Small intestine (tissue), 7 donors: ENCODE data around the gene SLC51B. TPM values are rescaled to one million over a fixed set of nuclear protein-coding genes. Genes with fewer than 3 reads are reported as not detected.
"Not testable (repeated sequence)": the region's sequence is repeated elsewhere in the genome, so short reads cannot be mapped to it uniquely, and the experiment has no call there.

Experiments
- DNase-seq, 2 donors: peaks; one replicate each; pipeline versions ENCODE4 v3.0.0 to v3.0.0-alpha.2; 2013
- FAIRE-seq: peaks from 2 replicates; lab custom pipeline; 2012; peaks lifted over from hg19 to GRCh38; lab: Jason Lieb, UNC
- H3K27ac ChIP-seq, 3 donors: one replicate each; pipeline ENCODE4 v1.5.1; 2013; ENCODE audit warnings: low read length in 2 of 3, mild to moderate bottlenecking in 2 of 3, control low read depth in 1 of 3, inconsistent platforms in 1 of 3, low read depth in 1 of 3, moderate library complexity in 1 of 3
- H3K27me3 ChIP-seq, 3 donors: one replicate each; pipeline ENCODE4 v1.6.1; 2013; ENCODE audit warnings: low read length in 3 of 3, inconsistent platforms in 1 of 3; ENCODE audit not compliant: control insufficient read depth in 3 of 3, insufficient read depth in 3 of 3
- H3K36me3 ChIP-seq, 3 donors: one replicate each; pipeline ENCODE4 v1.6.1; 2013; ENCODE audit warnings: low read length in 3 of 3, inconsistent platforms in 1 of 3, low read depth in 1 of 3, mild to moderate bottlenecking in 1 of 3, moderate library complexity in 1 of 3; ENCODE audit not compliant: control insufficient read depth in 3 of 3, insufficient read depth in 2 of 3
- H3K4me1 ChIP-seq, 3 donors: one replicate each; pipeline ENCODE4 v1.6.1; 2013; ENCODE audit warnings: low read length in 2 of 3, inconsistent platforms in 1 of 3, low read depth in 1 of 3, mild to moderate bottlenecking in 1 of 3, moderate library complexity in 1 of 3; ENCODE audit not compliant: control insufficient read depth in 3 of 3, insufficient read depth in 2 of 3
- H3K4me3 ChIP-seq, 3 donors: one replicate each; pipeline ENCODE4 v1.5.1; 2013; ENCODE audit warnings: low read length in 3 of 3, control low read depth in 1 of 3, inconsistent platforms in 1 of 3, low read depth in 1 of 3, mild to moderate bottlenecking in 1 of 3, moderate library complexity in 1 of 3
- H3K9me3 ChIP-seq, 2 donors: one replicate each; pipeline ENCODE4 v1.6.1; 2013; ENCODE audit warnings: low read depth in 1 of 2, low read length in 1 of 2; ENCODE audit not compliant: control insufficient read depth in 2 of 2, insufficient read depth in 1 of 2
- WGBS, 3 donors: extraction: QIAGEN DNeasy Blood & Tissue Kit; methylation state at CpG; one replicate each; pipeline ENCODE4 v1.1.7; 2013; 5-methylcytosine and 5-hydroxymethylcytosine counted together
- polyA plus RNA-seq, 4 donors: library from polyadenylated mRNA; stranded (reverse) in 3 of 4; unstranded in 1 of 4; fragments of 200-250 nt in 3 of 4; fragments of 120-200 nt in 1 of 4; gene quantifications; one replicate each; pipeline versions ENCODE4 v1.2.1 to v1.2.3, GENCODE V29; 2013
- donor health status: healthy with polysubstance abuse.
- donor health status: control.
- donor health status: control.
- donor health status: Bipolar disorder and iron deficiency.
- donor health status: healthy.

Gene SLC51B
- polyA plus RNA-seq, 4 donors, result 23.5 to 258 (median 162) TPM

DNA sequence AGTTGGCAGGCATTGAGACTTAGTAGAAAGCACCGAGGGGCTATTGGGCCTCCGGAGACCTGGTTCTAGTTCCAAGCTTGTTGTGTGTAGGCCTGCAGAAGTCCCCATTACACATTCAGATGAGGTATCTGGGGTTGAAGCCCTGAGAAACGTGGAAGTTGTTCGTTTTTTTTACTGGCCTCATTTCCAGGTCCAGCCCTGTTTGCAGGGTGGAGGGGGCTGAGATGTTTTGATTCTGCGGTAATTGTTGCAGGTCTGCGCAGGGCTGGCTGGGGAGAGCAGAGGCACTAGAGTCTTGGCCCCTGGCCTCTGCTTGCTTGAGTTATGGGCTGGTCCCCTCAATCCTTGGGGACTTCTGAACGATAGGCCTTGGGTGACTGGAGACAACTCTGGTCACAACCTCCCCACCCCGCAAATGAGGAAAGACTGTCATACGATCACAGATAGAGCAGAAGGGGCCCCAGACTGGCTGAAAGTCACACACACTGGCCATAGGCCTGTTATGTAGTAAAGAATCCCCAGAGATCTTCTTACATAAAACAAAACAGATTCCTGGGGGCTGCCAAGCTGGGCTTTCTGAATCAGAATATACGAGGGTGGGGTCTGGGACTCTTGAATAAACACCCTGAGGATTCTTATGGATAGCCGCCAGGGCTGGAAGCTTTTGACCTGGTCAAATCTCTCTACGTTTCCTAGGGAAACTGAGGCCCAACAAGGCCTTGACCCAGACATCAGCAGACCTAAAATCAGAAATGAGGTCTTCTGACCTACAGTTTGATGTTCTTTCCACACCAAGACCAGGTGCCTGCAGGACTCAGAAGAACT is 47.0 kb downstream of the SLC51B start:
- Histone ChIP-seq H3K27me3 (no peaks in the 10 kb centered on the region), H3K9me3 (no peaks in the 10 kb centered on the region), H3K4me1 (peaks cover 0 to 81% (median 23%) of the 10 kb centered on the region in 3 donors), H3K4me3 (no peak overlapping the region), H3K27ac (peak overlapping the region in 1 of 3 donors; percentile 31), H3K36me3 (peaks cover 0 to 32% (median 0%) of the 10 kb centered on the region in 3 donors)
- WGBS, 3 donors, result 75 to 89% (median 89%) methylated on average over 12 of the region's 12 CpGs
- FAIRE-seq (no peak), DNase-seq (peak in 1 of 2 donors; percentile 30)

DNA sequence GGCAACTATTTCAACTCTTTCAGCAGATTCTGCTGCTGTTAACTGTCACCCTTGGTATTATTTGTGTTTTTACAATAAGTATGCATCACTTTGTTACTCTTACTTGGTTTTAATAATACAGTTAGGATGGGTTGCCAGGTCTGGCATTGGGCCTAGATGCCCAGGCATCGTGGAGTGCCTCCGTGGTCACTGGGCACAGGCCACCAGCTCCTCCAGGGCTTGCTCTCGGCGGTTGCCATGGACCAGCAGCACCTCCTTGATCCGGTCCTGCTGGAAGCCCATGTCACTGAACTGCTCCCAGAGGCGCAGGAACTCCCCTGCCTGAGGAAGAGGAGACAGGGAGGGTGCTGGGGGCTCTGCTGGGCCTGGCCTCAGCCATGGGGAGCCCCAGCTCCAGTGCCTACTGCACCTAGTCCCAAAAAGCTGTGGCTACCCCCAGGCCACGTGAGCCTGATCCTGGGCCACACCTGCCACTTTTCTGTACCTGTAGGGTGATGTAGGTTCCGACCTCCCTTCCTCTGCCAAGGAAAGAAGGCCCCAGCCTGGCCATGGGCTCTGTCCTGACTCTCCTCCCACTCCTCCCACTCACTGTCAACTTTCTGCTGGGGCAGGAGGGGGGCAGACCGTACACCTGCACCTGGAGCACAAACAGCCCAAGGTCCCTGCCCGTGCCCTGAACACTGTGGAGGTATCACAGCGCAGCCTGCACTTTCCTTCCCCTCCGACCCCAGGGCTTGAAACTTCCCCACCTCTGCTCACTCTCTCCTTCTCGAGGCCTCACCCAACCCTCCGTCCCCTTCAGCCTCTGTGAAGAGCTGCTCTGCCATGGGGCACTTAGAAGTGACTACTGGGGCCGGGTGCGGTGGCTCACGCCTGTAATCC is 48.0 kb downstream of the SLC51B start:
- Histone ChIP-seq H3K36me3 (peaks cover 0 to 41% (median 2%) of the 10 kb centered on the region in 3 donors), H3K4me3 (no peak overlapping the region), H3K27ac (peak overlapping the region in 1 of 3 donors; percentile 7), H3K27me3 (no peaks in the 10 kb centered on the region), H3K9me3 (no peaks in the 10 kb centered on the region), H3K4me1 (peaks cover 0 to 71% (median 19%) of the 10 kb centered on the region in 3 donors)
- WGBS, 3 donors, result 92 to 94% (median 92%) methylated on average over 16 to 17 of the region's 17 CpGs
- no peak for FAIRE-seq
- DNase-seq, result no peak

DNA sequence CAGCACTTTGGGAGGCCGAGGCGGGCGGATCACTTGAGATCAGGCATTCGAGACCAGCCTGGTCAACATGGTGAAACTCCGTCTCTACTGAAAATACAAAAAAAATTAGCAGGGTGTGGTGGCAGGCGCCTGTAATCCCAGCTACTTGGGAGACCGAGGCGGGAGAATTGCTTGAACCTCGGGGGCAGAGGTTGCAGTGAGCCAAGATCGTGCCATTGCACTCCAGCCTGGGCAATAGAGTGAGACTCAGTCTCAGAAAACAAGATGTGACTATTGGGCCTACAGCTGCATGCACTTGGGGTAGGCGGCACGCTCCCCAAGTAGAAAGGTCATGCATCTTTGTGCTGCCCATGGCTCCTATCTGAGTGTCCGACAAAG is 48.6 kb downstream of the SLC51B start:
- WGBS, 3 donors, result 75 to 90% (median 79%) methylated on average over 13 of the region's 13 CpGs
- H3K36me3 ChIP-seq, result peaks cover under 1 to 45% (median 6%) of the 10 kb centered on the region in 3 donors
- peak overlapping the region in 2 of 3 donors; percentile 58 to 72 for H3K27ac ChIP-seq
- H3K4me1 ChIP-seq, result peaks cover 0 to 65% (median 16%) of the 10 kb centered on the region in 3 donors
- not testable (repeated sequence) for H3K4me3 ChIP-seq, H3K9me3 ChIP-seq, H3K27me3 ChIP-seq, DNase-seq, FAIRE-seq

DNA sequence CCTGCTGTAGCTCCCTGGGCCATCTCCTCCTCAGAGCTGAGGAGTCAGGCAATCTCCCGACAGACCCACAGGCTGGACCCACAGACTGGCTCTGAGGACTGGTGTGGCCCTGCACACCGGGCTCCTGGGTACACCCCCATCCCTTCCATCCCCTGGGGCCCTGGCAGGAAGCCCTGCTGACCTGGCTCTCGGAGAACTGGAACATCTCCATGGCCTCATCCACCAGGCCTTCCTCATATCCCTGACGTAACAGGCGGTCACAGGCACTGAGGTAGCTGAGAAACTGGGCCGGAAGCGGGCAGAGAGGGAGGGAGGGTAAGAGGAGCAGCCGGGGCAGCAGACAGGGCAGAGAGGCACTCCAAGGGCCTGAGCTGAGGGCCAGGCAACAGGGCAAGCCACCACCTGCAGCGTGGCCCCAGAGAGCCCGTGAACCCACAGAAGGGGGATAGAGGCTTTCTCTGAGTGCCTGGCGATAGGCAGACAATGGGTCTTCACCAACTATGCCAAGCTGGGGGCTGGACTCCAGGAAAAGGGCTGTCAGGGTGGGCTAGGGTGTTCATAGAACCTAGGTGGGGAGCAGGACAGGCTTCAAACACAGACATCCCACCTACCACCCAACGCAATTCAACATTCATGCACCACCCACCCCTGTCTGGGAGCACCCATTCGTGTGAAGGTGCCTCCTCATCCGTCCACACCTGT is 49.3 kb downstream of the SLC51B start:
- Histone ChIP-seq H3K4me1 (peaks cover 0 to 58% (median 12%) of the 10 kb centered on the region in 3 donors), H3K4me3 (no peak overlapping the region), H3K9me3 (no peaks in the 10 kb centered on the region), H3K36me3 (peaks cover 3 to 52% (median 6%) of the 10 kb centered on the region in 3 donors), H3K27me3 (no peaks in the 10 kb centered on the region), H3K27ac (peak overlapping the region in 2 of 3 donors; percentile 58 to 72)
- WGBS, 3 donors, result 65 to 81% (median 69%) methylated on average over 14 of the region's 14 CpGs
- FAIRE-seq (no peak), DNase-seq (peak; percentile 41 to 47)

DNA sequence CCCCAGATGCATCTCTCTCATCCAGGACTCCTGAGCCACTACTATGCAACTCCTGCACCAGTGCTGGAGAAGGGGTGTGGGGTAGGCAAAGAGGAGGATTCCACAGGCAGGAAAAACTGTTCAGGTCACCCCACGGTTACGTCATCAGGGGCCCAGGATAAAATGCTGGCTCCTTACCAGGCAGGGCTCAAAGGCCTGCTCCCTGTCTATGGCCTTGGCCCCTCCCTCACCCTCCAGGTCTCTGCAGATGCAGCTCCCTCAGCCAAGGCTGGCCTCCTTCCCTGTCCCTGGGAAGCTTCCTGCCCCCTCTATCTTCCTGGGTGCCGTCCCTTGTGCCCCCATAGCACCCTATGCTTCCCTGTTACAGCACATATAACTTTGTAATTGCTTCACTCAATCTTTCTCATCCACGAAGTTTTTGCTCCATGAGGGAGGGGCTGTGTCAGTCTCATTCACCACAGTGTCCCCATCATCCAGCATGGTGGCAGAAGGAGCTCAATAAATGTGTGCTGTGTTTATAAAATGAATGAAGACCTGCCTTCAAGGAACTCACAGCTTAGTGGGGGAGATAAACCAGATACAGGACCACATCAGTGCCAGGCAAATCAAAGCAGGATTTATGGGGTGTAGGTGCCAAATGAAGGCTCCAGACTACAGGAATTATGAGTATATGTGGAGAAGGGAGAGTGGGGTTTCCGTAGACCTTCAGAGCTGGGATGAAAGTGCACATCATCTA is 50.0 kb downstream of the SLC51B start:
- peaks cover 3 to 56% (median 6%) of the 10 kb centered on the region in 3 donors for H3K36me3 ChIP-seq
- H3K4me3 ChIP-seq, result no peak overlapping the region
- H3K9me3 ChIP-seq, result no peaks in the 10 kb centered on the region
- peak overlapping the region in 2 of 3 donors; percentile 58 to 72 for H3K27ac ChIP-seq
- no peak for FAIRE-seq
- peaks cover 0 to 51% (median 10%) of the 10 kb centered on the region in 3 donors for H3K4me1 ChIP-seq
- no peaks in the 10 kb centered on the region for H3K27me3 ChIP-seq
- WGBS, 3 donors, result 18 to 56% (median 39%) methylated on average over 5 of the region's 5 CpGs
- DNase-seq, result peak; percentile 86

DNA sequence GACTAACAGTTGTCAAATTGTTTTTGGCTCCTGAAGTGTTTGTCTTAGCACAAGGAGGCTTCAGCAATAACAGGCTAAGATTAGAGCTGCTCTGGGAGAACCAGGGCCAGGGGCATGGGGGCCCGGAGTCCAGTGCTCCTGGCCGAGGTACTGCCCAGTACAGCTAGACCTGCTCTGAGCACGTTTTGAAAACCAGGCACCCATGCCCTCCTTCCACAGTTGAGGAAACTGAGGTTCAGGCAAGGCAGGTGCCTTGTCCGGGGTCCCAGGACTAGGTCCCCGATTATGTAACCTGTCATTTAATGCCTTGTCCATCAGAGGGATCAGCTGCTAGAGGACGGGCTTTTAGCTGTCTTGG is 50.5 kb downstream of the SLC51B start:
- peak overlapping the region in 1 of 3 donors; percentile 72 for H3K27ac ChIP-seq
- WGBS, 3 donors, result 83 to 90% (median 85%) methylated on average over 6 of the region's 6 CpGs
- peaks cover 0 to 46% (median 9%) of the 10 kb centered on the region in 3 donors for H3K4me1 ChIP-seq
- FAIRE-seq, result no peak
- H3K4me3 ChIP-seq, result no peak overlapping the region
- H3K9me3 ChIP-seq, result no peaks in the 10 kb centered on the region
- peaks cover 3 to 56% (median 6%) of the 10 kb centered on the region in 3 donors for H3K36me3 ChIP-seq
- DNase-seq, result no peak
- H3K27me3 ChIP-seq, result no peaks in the 10 kb centered on the region

DNA sequence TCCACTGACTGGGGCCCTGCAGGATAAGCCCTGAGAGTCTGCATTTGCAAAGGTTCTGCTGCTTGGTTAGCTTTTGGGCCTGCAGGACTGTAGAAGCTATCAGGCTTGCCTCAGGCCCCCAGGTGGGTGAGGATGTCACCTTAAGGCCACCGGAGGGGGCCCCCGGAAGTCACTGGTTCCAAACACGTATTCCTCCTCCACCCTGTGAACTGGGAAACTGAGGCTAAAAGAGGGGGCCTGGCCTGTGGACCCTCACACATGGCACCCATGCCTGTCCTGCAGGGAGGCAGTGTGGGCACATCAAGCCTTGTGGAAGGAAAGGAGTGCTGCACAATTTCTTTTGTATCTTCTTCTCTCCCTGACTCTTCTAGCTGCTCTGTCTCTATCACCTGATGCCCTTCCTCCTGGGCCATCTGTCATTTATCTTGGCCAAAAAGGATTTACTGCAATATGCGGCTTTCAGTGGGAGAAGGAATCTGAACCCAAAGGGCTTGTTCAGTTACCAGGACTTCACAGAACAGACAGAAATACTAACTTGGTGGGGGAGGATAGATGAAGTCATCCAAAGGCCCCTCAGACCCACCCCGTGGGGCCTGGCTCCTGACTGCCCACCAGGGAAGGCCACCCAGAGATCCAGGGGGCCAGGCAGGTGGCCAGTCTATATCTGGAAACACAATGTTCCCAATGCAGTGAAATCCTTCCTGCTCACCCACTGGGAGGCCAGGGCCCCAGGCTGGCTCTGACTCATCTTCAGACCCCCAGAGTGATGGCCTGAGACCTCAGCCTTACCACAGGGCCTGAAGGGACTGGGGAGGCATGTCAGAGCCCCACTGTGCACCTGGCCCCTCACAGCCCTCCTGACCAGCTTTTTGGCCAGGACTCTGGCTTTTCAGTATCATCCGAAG is 51.5 kb downstream of the SLC51B start:
- H3K4me3 ChIP-seq, result no peak overlapping the region
- peaks cover 0 to 48% (median 9%) of the 10 kb centered on the region in 3 donors for H3K4me1 ChIP-seq
- FAIRE-seq (no peak), DNase-seq (no peak)
- WGBS, 3 donors, result 91 to 93% (median 91%) methylated on average over 6 of the region's 6 CpGs
- H3K9me3 ChIP-seq, result no peaks in the 10 kb centered on the region
- no peaks in the 10 kb centered on the region for H3K27me3 ChIP-seq
- peaks cover 3 to 66% (median 6%) of the 10 kb centered on the region in 3 donors for H3K36me3 ChIP-seq
- no peak overlapping the region for H3K27ac ChIP-seq
